K562 (cell line): ENCODE measurements around the gene ENO2. TPM values are rescaled to one million over a fixed set of nuclear protein-coding genes. Genes with fewer than 3 reads are reported as not detected.

ENCODE experiments used
- ASH1L ChIP-seq: fragments of 450-650 bp; IDR thresholded peaks from 2 replicates; pipeline ENCODE4 v1.6.1; 2018; ENCODE audit warnings: borderline replicate concordance, mild to moderate bottlenecking, low read depth; ENCODE audit not compliant: partially characterized antibody
- CTBP1 ChIP-seq: fragments of 450-650 bp; IDR thresholded peaks from 2 replicates; pipeline ENCODE4 v1.6.1; 2016; ENCODE audit warnings: borderline replicate concordance
- EGR1 ChIP-seq: fragments of 450-650 bp; conservative IDR thresholded peaks from 2 replicates; pipeline ENCODE4 v1.6.1; 2017; ENCODE audit warnings: mild to moderate bottlenecking
- GTF2F1 ChIP-seq: IDR thresholded peaks from 2 replicates; pipeline ENCODE4 v1.6.1; 2011; ENCODE audit warnings: low read depth, low read length, improper control_type of control experiment
- HDAC1 ChIP-seq, 2 experiments: fragments of 450-650 bp; IDR thresholded peaks; 2 replicates each; pipeline ENCODE4 v1.6.1; 2016 to 2017; ENCODE audit warnings: inconsistent platforms in 1 of 2, mild to moderate bottlenecking in 1 of 2, moderate library complexity in 1 of 2
- KAT7 ChIP-seq: sonication (generic); formaldehyde crosslinking; IDR thresholded peaks from 2 replicates; pipeline ENCODE4 v1.8.0; 2022; ENCODE audit warnings: missing genetic modification reagents, mild to moderate bottlenecking, borderline replicate concordance
- MCM7 ChIP-seq, 2 experiments: fragments of 450-650 bp; IDR thresholded peaks; 2 replicates each; pipeline ENCODE4 v1.6.1; 2016 to 2018
- MIER1 ChIP-seq: fragments of 450-650 bp; IDR thresholded peaks from 2 replicates; pipeline ENCODE4 v1.6.1; 2016; ENCODE audit warnings: antibody characterized with exemption, mild to moderate bottlenecking, low read depth
- NR2F6 ChIP-seq: fragments of 450-650 bp; formaldehyde crosslinking; IDR thresholded peaks from 2 replicates; pipeline ENCODE4 v1.4.0; 2020; ENCODE audit warnings: mild to moderate bottlenecking
- VEZF1 ChIP-seq: fragments of 200-800 bp; sonication (Bioruptor generic); IDR thresholded peaks from 2 replicates; pipeline ENCODE4 v1.6.1; 2017; ENCODE audit warnings: missing genetic modification characterization, missing compliant biosample characterization
- ZFX ChIP-seq: sonication (generic); formaldehyde crosslinking; IDR thresholded peaks from 2 replicates; pipeline ENCODE4 v1.8.0; 2022; ENCODE audit warnings: mild to moderate bottlenecking, missing genetic modification reagents, moderate library complexity
- ZNF239 ChIP-seq: fragments of 250-450 bp; sonication (Bioruptor Pico); IDR thresholded peaks from 2 replicates; pipeline ENCODE4 v1.4.0; 2020; ENCODE audit warnings: mild to moderate bottlenecking
- ZNF586 ChIP-seq: fragments of 450-650 bp; formaldehyde crosslinking; conservative IDR thresholded peaks from 2 replicates; pipeline ENCODE4 v1.4.0; 2020; ENCODE audit warnings: mild to moderate bottlenecking, moderate library complexity
- ZNF589 ChIP-seq: fragments of 200-800 bp; sonication (Bioruptor generic); IDR thresholded peaks from 2 replicates; pipeline ENCODE4 v1.6.1; 2016; ENCODE audit warnings: low read depth, missing genetic modification characterization, missing compliant biosample characterization
- polyA plus RNA-seq, 8 experiments: library from polyadenylated mRNA; depleted of rRNA in 4 of 8; stranded (reverse) in 5 of 8; unstranded in 3 of 8; fragments of >200 nt; fragmentation: Nextera tagmentation in 2 of 8; fragmentation: Illumina TruSeq in 1 of 8; extraction: Ambion mirVana in 2 of 8; extraction: Trizol in 1 of 8; gene quantifications; 2 replicates each; pipeline versions ENCODE4 v1.2.1 to v1.2.3, GENCODE V29; 2011 to 2014; ENCODE audit warnings: inconsistent platforms in 1 of 8, missing spikeins in 1 of 8
- total RNA-seq, 7 experiments: library from RNA; depleted of rRNA in 6 of 7; stranded (reverse); fragments of >200 nt in 6 of 7; fragmentation: Illumina TruSeq in 2 of 7; extraction: Trizol in 2 of 7; gene quantifications; 2 replicates each; pipeline versions ENCODE4 v1.2.1 to v1.2.3, GENCODE V29; 2011 to 2021; ENCODE audit warnings: low replicate concordance in 1 of 7
- TF ChIP-seq, protein P1 (sequence below): fragments of 450-650 bp; IDR thresholded peaks from 2 replicates; pipeline ENCODE4 v1.6.1; 2016; ENCODE audit warnings: borderline replicate concordance
- TF ChIP-seq, protein P2 (sequence below): fragments of 450-650 bp; IDR thresholded peaks from 2 replicates; pipeline ENCODE4 v1.6.1; 2018; ENCODE audit not compliant: partially characterized antibody
- TF ChIP-seq, protein P3 (sequence below): sonication (generic); formaldehyde crosslinking; IDR thresholded peaks from 2 replicates; pipeline ENCODE4 v1.8.0; 2022; ENCODE audit warnings: mild to moderate bottlenecking, missing genetic modification reagents

ENO2 gene
- total and polyA plus RNA-seq, 9 of the 15 experiments (the other 6 are each of a cell fraction or from before 2014, with no cell fraction given): 10.9 to 43.3 (median 21.0) TPM

GRCh38 chr12:6927379-6928021 is 13.1 kb downstream of the ENO2 start, which contains the start of gene ATN1 (continued):
- no peak for TF ChIP-seq NR2F6 (CRISPR knock-in tag)
- no peak for TF ChIP-seq ASH1L
- TF ChIP-seq ZNF239: no peak
- TF ChIP-seq VEZF1 (CRISPR knock-in tag): peak; percentile 96
- peak; percentile 66 for TF ChIP-seq ZFX (CRISPR knock-in tag)
- TF ChIP-seq, protein P1, sequence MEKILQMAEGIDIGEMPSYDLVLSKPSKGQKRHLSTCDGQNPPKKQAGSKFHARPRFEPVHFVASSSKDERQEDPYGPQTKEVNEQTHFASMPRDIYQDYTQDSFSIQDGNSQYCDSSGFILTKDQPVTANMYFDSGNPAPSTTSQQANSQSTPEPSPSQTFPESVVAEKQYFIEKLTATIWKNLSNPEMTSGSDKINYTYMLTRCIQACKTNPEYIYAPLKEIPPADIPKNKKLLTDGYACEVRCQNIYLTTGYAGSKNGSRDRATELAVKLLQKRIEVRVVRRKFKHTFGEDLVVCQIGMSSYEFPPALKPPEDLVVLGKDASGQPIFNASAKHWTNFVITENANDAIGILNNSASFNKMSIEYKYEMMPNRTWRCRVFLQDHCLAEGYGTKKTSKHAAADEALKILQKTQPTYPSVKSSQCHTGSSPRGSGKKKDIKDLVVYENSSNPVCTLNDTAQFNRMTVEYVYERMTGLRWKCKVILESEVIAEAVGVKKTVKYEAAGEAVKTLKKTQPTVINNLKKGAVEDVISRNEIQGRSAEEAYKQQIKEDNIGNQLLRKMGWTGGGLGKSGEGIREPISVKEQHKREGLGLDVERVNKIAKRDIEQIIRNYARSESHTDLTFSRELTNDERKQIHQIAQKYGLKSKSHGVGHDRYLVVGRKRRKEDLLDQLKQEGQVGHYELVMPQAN: peak; percentile 56; the same call in 1 of the 2 replicates
- TF ChIP-seq EGR1: no peak
- no peak for TF ChIP-seq ZNF586
- TF ChIP-seq ZNF589 (CRISPR knock-in tag): no peak
- TF ChIP-seq MIER1: no peak
- TF ChIP-seq HDAC1 (IDR thresholded peaks at IDR 0.05): peak in 1 of 2 experiments; percentile 66; a peak in 2 of 4 replicates
- TF ChIP-seq, protein P2, sequence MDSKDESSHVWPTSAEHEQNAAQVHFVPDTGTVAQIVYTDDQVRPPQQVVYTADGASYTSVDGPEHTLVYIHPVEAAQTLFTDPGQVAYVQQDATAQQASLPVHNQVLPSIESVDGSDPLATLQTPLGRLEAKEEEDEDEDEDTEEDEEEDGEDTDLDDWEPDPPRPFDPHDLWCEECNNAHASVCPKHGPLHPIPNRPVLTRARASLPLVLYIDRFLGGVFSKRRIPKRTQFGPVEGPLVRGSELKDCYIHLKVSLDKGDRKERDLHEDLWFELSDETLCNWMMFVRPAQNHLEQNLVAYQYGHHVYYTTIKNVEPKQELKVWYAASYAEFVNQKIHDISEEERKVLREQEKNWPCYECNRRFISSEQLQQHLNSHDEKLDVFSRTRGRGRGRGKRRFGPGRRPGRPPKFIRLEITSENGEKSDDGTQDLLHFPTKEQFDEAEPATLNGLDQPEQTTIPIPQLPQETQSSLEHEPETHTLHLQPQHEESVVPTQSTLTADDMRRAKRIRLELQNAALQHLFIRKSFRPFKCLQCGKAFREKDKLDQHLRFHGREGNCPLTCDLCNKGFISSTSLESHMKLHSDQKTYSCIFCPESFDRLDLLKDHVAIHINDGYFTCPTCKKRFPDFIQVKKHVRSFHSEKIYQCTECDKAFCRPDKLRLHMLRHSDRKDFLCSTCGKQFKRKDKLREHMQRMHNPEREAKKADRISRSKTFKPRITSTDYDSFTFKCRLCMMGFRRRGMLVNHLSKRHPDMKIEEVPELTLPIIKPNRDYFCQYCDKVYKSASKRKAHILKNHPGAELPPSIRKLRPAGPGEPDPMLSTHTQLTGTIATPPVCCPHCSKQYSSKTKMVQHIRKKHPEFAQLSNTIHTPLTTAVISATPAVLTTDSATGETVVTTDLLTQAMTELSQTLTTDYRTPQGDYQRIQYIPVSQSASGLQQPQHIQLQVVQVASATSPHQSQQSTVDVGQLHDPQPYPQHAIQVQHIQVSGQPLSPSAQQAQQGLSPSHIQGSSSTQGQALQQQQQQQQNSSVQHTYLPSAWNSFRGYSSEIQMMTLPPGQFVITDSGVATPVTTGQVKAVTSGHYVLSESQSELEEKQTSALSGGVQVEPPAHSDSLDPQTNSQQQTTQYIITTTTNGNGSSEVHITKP: peak; percentile 60
- TF ChIP-seq, protein P3, sequence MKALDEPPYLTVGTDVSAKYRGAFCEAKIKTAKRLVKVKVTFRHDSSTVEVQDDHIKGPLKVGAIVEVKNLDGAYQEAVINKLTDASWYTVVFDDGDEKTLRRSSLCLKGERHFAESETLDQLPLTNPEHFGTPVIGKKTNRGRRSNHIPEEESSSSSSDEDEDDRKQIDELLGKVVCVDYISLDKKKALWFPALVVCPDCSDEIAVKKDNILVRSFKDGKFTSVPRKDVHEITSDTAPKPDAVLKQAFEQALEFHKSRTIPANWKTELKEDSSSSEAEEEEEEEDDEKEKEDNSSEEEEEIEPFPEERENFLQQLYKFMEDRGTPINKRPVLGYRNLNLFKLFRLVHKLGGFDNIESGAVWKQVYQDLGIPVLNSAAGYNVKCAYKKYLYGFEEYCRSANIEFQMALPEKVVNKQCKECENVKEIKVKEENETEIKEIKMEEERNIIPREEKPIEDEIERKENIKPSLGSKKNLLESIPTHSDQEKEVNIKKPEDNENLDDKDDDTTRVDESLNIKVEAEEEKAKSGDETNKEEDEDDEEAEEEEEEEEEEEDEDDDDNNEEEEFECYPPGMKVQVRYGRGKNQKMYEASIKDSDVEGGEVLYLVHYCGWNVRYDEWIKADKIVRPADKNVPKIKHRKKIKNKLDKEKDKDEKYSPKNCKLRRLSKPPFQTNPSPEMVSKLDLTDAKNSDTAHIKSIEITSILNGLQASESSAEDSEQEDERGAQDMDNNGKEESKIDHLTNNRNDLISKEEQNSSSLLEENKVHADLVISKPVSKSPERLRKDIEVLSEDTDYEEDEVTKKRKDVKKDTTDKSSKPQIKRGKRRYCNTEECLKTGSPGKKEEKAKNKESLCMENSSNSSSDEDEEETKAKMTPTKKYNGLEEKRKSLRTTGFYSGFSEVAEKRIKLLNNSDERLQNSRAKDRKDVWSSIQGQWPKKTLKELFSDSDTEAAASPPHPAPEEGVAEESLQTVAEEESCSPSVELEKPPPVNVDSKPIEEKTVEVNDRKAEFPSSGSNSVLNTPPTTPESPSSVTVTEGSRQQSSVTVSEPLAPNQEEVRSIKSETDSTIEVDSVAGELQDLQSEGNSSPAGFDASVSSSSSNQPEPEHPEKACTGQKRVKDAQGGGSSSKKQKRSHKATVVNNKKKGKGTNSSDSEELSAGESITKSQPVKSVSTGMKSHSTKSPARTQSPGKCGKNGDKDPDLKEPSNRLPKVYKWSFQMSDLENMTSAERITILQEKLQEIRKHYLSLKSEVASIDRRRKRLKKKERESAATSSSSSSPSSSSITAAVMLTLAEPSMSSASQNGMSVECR: peak; percentile 47; the same call in 1 of the 2 replicates
- TF ChIP-seq CTBP1: 0 out of 2 replicates have a peak, but pooled peaks have one; percentile 37
- no peak for TF ChIP-seq MCM7 (IDR thresholded peaks at IDR 0.05)
- no peak for TF ChIP-seq GTF2F1
- TF ChIP-seq KAT7 (CRISPR knock-in tag): no peak
